Cerebellar nuclear complex (tissue), 1 donor: ENCODE measurements around the gene COQ7.

Experiments
- DNase-seq, 2 experiments: peaks; one replicate each; lab custom pipeline; 2025; lab: John Stamatoyannopoulos, UW

The COQ7 gene

GRCh38 chr16:19113577-19114358 lies 46.4 kb downstream of the COQ7 start, which contains the start of gene ITPRIPL2:
Gene ITPRIPL2 (plus strand): TSS chr16:19113964. CDS start chr16:19114462, 498 bp downstream.
- no peak for DNase-seq

- no peak for DNase-seq
Observed at GRCh38 chr16:19114359-19115147, 47.1 kb downstream of the COQ7 start.

DNA sequence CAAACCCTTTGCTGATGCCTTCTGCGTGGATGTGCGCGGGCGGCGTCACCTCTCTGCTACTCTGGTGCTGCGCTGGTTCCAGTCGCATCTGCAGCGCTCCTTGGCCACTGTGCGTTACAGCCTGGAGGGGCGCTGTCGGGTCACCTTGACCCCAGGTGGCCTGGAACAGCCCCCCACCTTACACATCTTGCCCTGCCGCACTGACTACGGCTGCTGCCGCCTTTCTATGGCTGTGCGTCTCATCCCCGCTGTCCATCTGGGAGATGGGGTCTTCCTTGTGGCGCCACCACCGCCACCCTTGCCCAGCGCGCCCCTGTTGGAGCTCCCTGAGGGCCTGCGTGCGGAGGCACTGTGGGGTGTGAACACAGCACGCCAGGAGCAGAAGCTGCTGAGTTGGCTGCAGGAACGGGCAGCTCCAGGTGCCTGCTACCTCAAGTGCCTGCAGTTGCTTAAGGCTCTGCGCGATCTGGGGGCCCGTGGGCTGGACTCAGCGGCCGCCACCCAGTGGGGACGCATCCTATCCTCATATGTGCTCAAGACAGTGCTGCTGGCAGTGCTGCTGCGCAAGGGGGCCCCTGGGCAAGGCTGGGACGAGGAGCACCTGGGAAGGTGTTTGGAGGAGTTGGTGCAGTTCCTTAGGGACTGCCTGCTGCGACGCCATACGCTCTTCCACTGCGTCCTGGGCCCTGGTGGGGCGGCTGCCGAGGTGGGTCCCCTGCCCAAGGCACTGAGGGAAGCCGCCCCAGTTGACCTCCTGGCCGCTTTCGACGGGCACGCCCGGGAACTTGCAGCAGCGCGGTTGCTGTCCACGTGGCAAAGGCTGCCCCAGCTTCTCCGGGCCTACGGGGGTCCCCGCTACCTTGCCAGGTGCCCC lies 48.0 kb downstream of the COQ7 start:
- no peak for DNase-seq

- DNase-seq: no peak
Observed at GRCh38 chr16:19116711-19117449, 49.5 kb downstream of the COQ7 start.

DNA sequence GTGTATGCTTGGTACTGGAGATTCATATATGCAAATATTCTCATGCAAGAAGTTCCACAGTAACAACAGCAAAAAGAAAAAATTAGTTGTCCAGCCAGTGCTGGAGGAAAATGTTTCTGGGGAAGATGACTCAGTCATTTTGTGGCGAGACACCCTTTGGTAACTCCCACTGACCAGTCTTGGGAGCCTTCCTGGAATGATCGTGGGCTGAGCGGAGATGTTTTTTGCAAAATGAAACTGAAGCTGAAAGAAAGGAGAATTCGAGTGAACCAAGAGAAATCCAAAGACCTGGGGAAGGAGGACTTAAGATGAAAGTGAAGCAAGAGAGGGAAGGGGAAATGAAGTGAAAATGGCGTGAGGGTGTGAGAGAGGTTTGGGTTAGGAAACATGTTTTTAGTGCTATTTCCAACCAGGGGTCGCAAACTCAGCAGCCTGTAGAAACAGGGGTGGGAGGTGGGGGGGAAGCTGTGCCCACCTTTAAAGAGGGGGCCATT lies 51.6 kb downstream of the COQ7 start:
- no peak for DNase-seq

DNA sequence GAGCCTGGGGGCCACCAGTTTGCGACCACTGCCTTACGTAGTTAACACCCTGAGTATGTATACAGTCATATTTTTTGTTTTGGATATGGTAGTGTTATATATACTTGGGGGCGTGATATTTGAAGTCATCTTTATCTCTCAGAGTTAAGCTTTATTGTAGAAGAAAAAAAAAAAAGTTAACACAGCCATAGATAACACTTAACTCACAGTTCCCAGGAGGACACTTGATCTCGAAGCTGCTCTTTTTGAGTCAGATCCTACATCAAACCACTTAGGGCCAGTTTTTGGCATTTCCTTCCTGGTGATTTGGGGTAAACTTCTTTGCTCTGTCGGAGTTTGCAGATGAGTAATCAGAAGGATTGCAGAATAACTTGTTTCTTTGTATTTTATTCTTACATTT lies 52.1 kb downstream of the COQ7 start:
- no peak for DNase-seq

DNA sequence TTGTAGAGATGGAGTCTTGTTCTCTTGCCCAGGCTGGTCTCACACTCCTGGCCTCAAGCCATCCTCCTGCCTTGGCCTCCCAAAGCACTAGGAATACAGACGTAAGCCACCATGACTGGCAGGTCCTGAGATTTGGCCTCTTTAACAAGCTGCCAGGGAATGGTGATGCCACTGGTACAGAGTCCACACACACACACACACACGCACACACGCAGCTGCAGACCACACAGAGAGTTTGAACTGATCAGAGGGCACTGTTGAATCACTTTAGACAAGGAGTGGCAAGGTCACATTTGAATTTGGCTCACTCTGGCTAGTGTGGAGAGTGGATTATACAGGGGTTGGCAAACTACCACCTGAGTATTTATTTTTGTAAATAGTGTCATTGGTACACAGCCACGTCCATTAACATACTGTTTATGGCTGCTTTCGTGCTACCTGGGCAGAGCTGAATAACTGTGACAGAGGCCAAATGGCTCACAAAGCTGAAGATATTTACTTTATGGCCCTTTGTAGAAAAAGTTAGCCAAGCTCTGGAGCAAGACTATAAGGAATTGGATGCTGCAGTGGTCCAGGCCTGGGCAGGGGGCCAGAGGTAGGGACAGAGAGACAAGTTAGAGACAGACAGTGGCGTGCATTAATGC lies 56.2 kb downstream of the COQ7 start:
- DNase-seq: no peak

DNA sequence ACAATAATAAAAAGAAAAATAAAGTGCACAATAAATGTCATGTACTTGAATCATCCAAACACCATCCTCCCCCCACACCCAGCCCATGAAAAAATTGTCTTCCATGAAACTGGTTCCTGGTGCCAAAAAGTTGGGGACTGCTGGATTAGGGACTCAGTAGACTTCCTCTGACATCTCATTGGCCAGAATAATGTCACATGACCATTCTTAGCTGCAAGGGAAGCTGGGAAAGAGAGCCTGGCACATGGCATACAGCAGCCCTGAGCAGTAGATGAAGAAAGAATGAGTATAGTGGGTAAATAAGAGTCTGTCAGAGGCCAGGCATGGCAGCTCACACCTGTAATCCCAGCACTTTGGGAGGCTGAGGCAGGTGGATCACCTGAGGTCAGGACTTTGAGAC lies 58.9 kb downstream of the COQ7 start:
- DNase-seq: no peak

DNA sequence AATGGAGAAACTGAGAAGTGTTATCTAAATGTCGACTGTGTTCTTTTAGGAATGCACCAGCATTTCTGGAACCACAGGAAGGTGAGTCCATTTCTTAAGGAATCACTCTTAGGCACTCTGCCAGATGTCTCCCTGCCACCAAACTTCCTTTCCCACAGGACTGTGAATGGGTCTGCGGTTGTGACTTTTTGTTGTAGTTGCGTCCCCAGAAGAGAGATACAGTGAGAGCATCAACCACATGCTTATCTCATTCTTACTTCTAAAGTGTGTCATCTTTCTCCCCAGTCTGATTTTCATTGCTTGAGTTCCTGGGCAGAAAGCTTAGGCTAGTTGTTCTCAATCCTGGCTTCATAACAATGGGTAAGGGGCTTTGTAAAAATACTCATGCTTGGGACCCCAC lies 59.8 kb downstream of the COQ7 start:
- no peak for DNase-seq

DNA sequence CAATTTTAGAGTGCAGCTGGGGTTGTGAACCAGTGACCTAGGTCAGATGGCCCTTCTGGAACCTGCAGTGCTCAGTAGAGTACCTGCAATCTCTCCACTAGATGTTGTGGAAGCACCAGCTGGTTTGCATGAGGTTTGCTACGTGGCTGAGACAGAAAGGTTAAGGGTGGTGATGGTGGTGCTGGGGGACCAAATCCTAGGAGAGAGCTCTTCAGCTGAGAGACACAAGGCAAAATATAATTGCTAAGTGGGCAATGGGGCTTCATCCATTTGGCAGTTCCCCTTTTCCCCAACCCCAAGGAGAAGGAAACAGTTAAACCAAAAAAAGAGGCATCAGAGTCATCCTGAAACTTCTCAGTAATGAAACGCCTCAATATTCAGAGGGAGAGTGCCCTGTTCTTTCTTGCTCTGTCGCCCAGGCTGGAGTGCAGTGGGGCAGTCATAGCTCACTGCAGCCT lies 60.3 kb downstream of the COQ7 start:
- no peak for DNase-seq

- no peak for DNase-seq
Observed at GRCh38 chr16:19128454-19129200, 61.2 kb downstream of the COQ7 start.
